ENCODE results near the gene MRPL36. TPM values are rescaled to one million over a fixed set of nuclear protein-coding genes. Genes with fewer than 3 reads are reported as not detected.

MRPL36 gene
- total RNA-seq, 1 donor from 2014 or later: 28.7 TPM

DNA sequence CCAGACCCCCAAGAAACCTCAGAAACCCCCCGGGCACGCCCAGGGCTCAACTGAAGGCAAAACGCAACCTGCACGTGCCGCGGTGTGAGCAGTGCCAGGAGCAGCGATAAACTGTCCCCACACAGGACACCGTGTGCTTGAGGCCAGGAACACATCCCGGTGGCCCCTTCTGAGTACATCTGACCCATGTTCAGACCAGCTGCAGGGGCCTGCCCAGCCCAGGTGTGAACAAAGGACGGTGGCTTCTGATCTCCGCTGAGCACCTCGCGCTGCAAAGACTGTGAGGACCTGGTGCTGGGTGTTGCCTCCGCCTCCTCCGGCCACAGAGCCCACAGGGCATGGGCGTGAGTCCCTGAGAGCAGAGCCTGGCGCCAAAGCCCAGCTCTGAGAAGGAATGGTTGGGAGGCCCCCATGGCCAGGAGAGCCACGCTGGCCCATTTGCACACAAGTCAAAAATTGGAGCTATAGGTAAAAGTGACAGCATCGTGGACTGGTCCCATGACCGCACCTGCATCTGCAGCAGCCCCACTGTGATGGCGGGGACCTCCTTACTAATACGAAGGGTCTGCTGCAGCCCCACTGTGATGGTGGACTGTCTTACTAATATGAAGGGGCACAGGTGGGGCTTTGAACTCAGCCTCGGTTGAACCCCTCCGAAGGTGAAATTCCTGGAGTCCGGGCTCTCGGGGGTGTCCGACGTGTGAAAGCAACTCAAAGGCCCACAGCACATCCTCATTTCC, 33.0 kb upstream of the MRPL36 start:
- Histone ChIP-seq H3K4me3 (ENCODE audit: low read length in 3 of 3) (no peak overlapping the region), H3K27me3 (ENCODE audit: control insufficient read depth in 3 of 3, insufficient read depth in 3 of 3, low read length in 3 of 3) (peaks cover 4 to 18% (median 4%) of the 10 kb centered on the region in 3 donors), H3K9ac (ENCODE audit: low read depth in 1 of 3, low read length in 3 of 3) (no peak overlapping the region), H3K27ac (ENCODE audit: low read depth, low read length) (no peak overlapping the region), H3K4me1 (ENCODE audit: control insufficient read depth in 3 of 3, insufficient read depth in 3 of 3, low read length in 3 of 3) (no peaks in the 10 kb centered on the region), H3K9me3 (ENCODE audit: control insufficient read depth in 3 of 3, low read length in 3 of 3) (no peaks in the 10 kb centered on the region), H3K36me3 (ENCODE audit: control insufficient read depth in 3 of 3, insufficient read depth in 3 of 3, low read length in 3 of 3) (peaks cover 2 to 5% (median 3%) of the 10 kb centered on the region in 3 donors)

DNA sequence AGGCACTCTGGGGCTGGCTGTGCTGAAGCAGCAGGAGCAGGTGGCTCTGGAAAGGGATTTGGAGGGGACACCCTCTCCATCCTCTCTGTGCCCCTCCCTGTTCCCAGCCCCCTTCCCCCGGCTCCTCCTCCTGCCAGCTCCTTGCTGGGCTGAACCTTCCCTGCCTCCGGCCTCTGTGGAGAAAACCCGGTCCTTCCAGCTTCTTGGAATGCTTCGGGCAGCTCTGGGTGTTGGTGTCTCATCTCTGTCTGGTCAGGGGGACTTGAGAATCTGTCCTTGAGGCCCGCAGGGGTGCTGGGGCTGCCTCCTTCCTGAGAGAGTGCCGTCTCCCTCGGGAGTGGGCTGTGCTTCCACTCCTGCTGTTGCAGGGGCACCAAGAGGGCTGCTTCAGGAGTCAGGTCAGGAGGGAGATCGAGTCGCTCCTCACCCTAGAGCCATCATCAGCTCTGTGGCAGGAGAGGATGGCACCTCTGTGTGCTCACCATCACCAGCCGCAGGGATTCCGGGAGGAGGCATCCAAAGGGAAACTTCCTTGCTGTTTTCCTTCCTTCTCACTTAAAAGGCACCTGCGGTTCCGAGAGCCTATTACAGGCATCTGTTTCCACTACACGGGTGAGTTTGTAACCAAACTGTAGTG, 32.2 kb upstream of the MRPL36 start:
- H3K27me3 ChIP-seq (ENCODE audit: control insufficient read depth in 3 of 3, insufficient read depth in 3 of 3, low read length in 3 of 3): peaks cover 0 to 17% (median 4%) of the 10 kb centered on the region in 3 donors
- H3K36me3 ChIP-seq (ENCODE audit: control insufficient read depth in 3 of 3, insufficient read depth in 3 of 3, low read length in 3 of 3): peaks cover 3 to 7% (median 5%) of the 10 kb centered on the region in 3 donors
- no peaks in the 10 kb centered on the region for H3K9me3 ChIP-seq (ENCODE audit: control insufficient read depth in 3 of 3, low read length in 3 of 3)
- H3K4me1 ChIP-seq (ENCODE audit: control insufficient read depth in 3 of 3, insufficient read depth in 3 of 3, low read length in 3 of 3): no peaks in the 10 kb centered on the region
- H3K9ac ChIP-seq (ENCODE audit: low read depth in 1 of 3, low read length in 3 of 3): no peak overlapping the region
- H3K4me3 ChIP-seq (ENCODE audit: low read length in 3 of 3): no peak overlapping the region
- no peak overlapping the region for H3K27ac ChIP-seq (ENCODE audit: low read depth, low read length)

DNA sequence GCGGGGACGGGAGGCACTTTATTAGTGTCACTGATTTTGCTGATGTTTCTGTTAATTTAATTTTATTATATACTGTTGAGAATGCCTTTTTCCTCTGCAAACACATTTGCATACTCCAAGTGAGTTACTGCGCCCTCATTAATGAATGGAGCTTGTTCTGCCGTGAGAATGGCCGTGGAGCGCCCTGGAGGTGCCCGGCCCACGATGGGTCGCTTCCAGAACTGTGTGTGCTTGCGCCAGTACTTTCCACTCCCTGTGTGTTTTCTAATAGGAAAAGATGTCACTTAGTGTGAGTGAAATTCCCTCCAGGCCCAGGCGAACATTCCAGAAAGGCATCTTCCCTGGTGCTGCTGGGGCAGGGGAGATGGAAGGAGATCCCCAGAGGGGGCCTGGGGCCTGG, 31.6 kb upstream of the MRPL36 start:
- no peak overlapping the region for H3K9ac ChIP-seq (ENCODE audit: low read depth in 1 of 3, low read length in 3 of 3)

DNA sequence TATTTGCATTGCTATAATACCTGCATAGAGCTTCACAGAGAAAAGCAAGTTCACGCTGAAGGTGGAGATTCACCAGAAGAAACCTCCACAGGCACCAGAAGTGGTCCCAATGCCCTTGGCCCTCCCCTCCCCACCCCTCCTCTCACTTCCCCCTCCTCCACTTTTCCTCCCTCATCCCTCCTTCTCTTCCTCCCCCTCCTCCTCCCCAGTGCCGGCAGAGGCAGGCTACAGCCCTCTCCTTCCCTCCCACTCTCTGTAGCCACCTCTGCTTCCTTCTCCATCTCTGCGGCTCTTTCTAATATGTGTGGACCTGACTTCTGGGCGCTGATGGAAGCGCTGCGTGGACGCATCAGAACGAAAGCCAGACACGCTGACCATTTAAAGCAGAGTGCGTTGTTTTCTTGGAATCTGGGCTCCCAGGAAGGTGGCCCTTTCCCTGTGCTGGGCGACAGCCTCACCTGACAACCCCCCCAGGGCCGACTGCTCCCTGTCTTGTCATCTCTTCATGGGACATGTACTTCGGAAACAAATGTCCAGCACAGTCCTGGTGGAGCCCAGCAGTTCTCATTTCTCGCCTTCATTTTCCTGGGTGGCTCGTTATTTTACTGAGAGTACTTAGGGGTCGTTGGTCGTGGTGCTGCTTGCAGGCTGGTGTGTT, 31.1 kb upstream of the MRPL36 start:
- Histone ChIP-seq H3K27me3 (ENCODE audit: control insufficient read depth in 3 of 3, insufficient read depth in 3 of 3, low read length in 3 of 3) (peaks cover 0 to 9% (median 4%) of the 10 kb centered on the region in 3 donors), H3K9ac (ENCODE audit: low read depth in 1 of 3, low read length in 3 of 3) (no peak overlapping the region), H3K9me3 (ENCODE audit: control insufficient read depth in 3 of 3, low read length in 3 of 3) (no peaks in the 10 kb centered on the region), H3K36me3 (ENCODE audit: control insufficient read depth in 3 of 3, insufficient read depth in 3 of 3, low read length in 3 of 3) (peaks cover 6 to 14% (median 9%) of the 10 kb centered on the region in 3 donors), H3K4me1 (ENCODE audit: control insufficient read depth in 3 of 3, insufficient read depth in 3 of 3, low read length in 3 of 3) (no peaks in the 10 kb centered on the region), H3K4me3 (ENCODE audit: low read length in 3 of 3) (no peak overlapping the region), H3K27ac (ENCODE audit: low read depth, low read length) (no peak overlapping the region)

More for the DNA sequence above, 31.6 kb upstream of the MRPL36 start:
- no peak overlapping the region for H3K4me3 ChIP-seq (ENCODE audit: low read length in 3 of 3)
- H3K27me3 ChIP-seq (ENCODE audit: control insufficient read depth in 3 of 3, insufficient read depth in 3 of 3, low read length in 3 of 3): peaks cover 0 to 12% (median 4%) of the 10 kb centered on the region in 3 donors
- H3K36me3 ChIP-seq (ENCODE audit: control insufficient read depth in 3 of 3, insufficient read depth in 3 of 3, low read length in 3 of 3): peaks cover 4 to 12% (median 6%) of the 10 kb centered on the region in 3 donors
- no peaks in the 10 kb centered on the region for H3K4me1 ChIP-seq (ENCODE audit: control insufficient read depth in 3 of 3, insufficient read depth in 3 of 3, low read length in 3 of 3)
- H3K9me3 ChIP-seq (ENCODE audit: control insufficient read depth in 3 of 3, low read length in 3 of 3): no peaks in the 10 kb centered on the region
- H3K27ac ChIP-seq (ENCODE audit: low read depth, low read length): no peak overlapping the region

DNA sequence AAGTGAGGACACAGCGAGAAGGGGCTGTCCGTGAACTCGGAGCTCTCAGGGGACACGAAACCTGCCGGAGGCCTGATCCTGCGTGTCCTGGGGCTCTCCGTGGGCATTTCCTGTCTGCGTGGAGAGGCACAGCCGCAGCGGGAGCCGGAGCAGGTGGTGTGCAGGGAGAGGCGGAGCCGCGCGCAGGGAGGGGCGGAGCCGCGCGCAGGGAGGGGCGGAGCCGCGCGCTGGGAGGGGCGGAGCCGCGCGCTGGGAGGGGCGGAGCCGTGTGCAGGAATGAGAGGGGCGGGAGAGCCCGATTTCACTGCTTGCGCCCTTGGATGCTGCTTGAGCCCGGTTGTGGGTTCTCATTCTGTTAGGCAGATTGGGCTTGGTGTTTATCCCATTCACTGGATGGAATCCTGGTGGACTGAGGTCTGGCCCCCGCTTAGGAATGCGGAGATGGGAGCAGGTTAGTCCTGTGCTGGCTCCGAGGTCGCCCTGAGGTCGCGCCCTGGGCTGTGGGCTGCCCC, 28.3 kb upstream of the MRPL36 start:
- H3K9me3 ChIP-seq (ENCODE audit: control insufficient read depth in 3 of 3, low read length in 3 of 3): no peaks in the 10 kb centered on the region
- H3K9ac ChIP-seq (ENCODE audit: low read depth in 1 of 3, low read length in 3 of 3): no peak overlapping the region
- peaks cover 0 to 4% (median 0%) of the 10 kb centered on the region in 3 donors for H3K27me3 ChIP-seq (ENCODE audit: control insufficient read depth in 3 of 3, insufficient read depth in 3 of 3, low read length in 3 of 3)
- no peak overlapping the region for H3K4me3 ChIP-seq (ENCODE audit: low read length in 3 of 3)
- H3K36me3 ChIP-seq (ENCODE audit: control insufficient read depth in 3 of 3, insufficient read depth in 3 of 3, low read length in 3 of 3): peaks cover 11 to 29% (median 17%) of the 10 kb centered on the region in 3 donors
- H3K4me1 ChIP-seq (ENCODE audit: control insufficient read depth in 3 of 3, insufficient read depth in 3 of 3, low read length in 3 of 3): no peaks in the 10 kb centered on the region
- no peak overlapping the region for H3K27ac ChIP-seq (ENCODE audit: low read depth, low read length)

DNA sequence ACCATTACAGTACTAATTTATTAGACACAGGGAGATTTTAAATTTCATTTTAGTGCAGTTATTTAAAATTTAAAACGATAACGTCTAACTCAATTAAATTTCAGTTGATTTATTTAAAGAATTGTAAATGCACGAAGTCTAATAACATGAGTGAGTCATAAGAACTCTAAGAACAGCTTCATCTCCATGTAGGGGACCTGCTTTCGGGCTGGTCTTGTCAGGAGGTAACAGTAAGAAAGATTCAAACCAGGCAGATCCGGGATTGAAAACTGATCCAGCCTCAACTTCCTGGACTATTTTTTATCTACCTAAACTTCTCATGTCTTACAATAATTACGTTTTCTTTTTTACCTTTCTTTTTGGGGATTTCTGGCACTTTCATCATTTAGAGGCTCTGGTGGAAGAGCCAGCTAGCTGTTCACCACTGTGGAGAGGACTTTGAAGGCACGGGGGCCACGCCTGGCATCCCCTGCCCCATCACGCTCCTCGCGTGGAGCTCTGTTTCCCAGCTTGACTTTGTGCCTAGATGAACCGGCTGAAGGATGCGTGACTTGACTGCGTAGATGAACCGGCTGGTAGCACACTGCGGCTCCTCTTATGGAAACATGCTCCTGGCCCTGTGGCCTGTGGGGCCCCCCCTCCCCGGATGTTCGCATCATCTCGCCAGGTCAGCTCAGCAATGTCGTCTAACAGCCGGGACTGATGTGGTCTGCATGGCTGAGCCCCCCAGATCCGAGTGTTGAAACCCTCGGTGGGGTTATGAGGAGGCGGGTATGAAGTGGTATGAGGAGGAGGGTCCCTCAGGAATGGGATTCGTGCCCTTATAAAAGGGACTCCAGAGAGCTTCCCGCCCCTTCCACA, 27.6 kb upstream of the MRPL36 start:
- H3K27me3 ChIP-seq (ENCODE audit: control insufficient read depth in 3 of 3, insufficient read depth in 3 of 3, low read length in 3 of 3): peaks cover 0 to 4% (median 0%) of the 10 kb centered on the region in 3 donors
- H3K9ac ChIP-seq (ENCODE audit: low read depth in 1 of 3, low read length in 3 of 3): no peak overlapping the region
- no peaks in the 10 kb centered on the region for H3K4me1 ChIP-seq (ENCODE audit: control insufficient read depth in 3 of 3, insufficient read depth in 3 of 3, low read length in 3 of 3)
- no peak overlapping the region for H3K4me3 ChIP-seq (ENCODE audit: low read length in 3 of 3)
- no peak overlapping the region for H3K27ac ChIP-seq (ENCODE audit: low read depth, low read length)
- no peaks in the 10 kb centered on the region for H3K9me3 ChIP-seq (ENCODE audit: control insufficient read depth in 3 of 3, low read length in 3 of 3)
- H3K36me3 ChIP-seq (ENCODE audit: control insufficient read depth in 3 of 3, insufficient read depth in 3 of 3, low read length in 3 of 3): peaks cover 14 to 31% (median 17%) of the 10 kb centered on the region in 3 donors

DNA sequence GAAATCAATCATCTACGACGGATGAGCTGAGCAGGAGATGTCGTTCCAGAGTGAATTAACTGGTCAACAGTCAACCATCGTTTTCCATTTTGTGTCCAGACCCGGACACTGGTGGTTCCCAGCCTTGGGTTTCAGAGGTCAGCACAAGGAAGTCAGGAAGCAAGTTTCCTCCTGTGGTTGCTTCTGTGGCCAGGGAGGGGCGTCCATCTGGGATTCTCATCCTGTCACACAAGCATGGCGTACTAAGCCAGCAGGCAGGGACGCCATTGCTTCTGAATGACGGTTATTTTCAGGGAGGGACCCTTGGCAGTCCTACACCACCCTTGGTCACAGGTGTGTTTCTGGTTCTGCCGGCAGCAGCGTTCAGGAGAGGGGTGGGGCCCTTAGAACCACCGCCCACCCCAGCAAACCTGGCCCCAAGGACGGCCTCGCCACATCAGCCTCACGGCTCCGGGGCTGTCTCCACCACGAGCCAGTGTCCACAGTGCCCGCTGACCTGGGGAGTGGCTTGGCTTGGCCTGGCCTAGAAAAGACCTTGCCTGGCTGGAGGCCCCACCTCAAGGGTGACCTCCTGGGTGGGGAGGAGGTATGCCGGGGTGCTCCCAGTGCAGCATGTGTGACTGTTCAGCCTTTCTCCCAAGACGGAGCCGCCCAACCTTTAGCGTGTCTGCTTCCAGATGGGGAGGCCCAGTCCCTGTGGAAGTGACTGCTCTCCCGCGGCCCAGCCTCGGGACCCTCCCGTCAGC, 26.8 kb upstream of the MRPL36 start:
- Histone ChIP-seq H3K4me1 (ENCODE audit: control insufficient read depth in 3 of 3, insufficient read depth in 3 of 3, low read length in 3 of 3) (no peaks in the 10 kb centered on the region), H3K27ac (ENCODE audit: low read depth, low read length) (no peak overlapping the region), H3K9me3 (ENCODE audit: control insufficient read depth in 3 of 3, low read length in 3 of 3) (no peaks in the 10 kb centered on the region), H3K4me3 (ENCODE audit: low read length in 3 of 3) (no peak overlapping the region), H3K9ac (ENCODE audit: low read depth in 1 of 3, low read length in 3 of 3) (no peak overlapping the region), H3K27me3 (ENCODE audit: control insufficient read depth in 3 of 3, insufficient read depth in 3 of 3, low read length in 3 of 3) (no peaks in the 10 kb centered on the region), H3K36me3 (ENCODE audit: control insufficient read depth in 3 of 3, insufficient read depth in 3 of 3, low read length in 3 of 3) (peaks cover 22 to 35% (median 23%) of the 10 kb centered on the region in 3 donors)

DNA sequence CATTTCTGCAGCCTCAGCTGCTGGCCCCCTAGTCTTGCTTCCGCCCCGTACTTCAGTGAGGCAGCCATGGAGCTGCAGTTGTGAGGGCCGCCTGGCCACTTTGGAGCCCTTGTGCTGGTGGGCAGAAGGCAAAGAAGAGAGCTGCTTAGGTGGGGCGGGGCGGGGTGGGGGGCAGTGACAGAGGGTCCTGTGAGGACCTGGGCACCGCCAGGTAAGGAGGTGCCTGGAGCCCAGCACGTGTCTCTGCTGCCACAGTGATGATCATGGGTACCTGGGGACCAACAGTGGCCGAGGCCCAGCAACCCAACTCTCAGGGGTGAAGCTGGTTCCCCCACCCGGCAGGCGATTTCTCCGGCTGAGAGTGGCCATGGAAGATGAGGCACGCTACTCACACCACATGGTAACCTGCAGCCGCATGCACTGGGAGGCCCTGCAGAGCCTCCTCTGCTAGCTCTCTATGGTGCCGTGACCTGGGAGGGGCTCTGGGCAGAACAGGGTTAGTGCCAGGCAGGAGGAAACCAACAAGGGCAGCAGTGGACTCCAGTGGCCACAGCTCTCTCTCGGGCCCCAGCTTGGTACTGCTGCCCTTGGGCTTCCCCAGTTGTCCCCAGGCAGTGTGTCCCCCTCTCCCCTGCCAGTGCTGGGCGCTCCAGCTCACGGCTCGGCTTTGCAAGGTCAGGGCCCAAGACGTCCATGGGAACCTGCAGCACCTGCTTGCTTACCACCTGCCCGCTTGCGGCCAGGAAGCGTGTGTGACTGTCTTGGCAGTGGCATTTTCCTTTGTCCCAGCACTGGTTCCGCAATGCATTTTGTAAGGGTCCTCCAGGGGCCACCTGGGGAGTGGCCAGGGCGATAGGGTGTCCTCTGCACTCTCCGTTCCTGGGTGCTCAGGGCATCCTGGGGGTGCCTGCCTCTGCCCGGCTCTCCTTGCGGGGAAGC, 25.5 kb upstream of the MRPL36 start:
- H3K27ac ChIP-seq (ENCODE audit: low read depth, low read length): no peak overlapping the region
- H3K9me3 ChIP-seq (ENCODE audit: control insufficient read depth in 3 of 3, low read length in 3 of 3): no peaks in the 10 kb centered on the region
- no peaks in the 10 kb centered on the region for H3K27me3 ChIP-seq (ENCODE audit: control insufficient read depth in 3 of 3, insufficient read depth in 3 of 3, low read length in 3 of 3)
- peaks cover 32 to 47% (median 34%) of the 10 kb centered on the region in 3 donors for H3K36me3 ChIP-seq (ENCODE audit: control insufficient read depth in 3 of 3, insufficient read depth in 3 of 3, low read length in 3 of 3)
- no peak overlapping the region for H3K9ac ChIP-seq (ENCODE audit: low read depth in 1 of 3, low read length in 3 of 3)
- no peaks in the 10 kb centered on the region for H3K4me1 ChIP-seq (ENCODE audit: control insufficient read depth in 3 of 3, insufficient read depth in 3 of 3, low read length in 3 of 3)
- no peak overlapping the region for H3K4me3 ChIP-seq (ENCODE audit: low read length in 3 of 3)
